WTC11 (cell line): Measurements from ENCODE around the gene SLC35G4. TPM values are rescaled to one million over a fixed set of nuclear protein-coding genes. Genes with fewer than 3 reads are reported as not detected.

ENCODE experiments used
- ATAC-seq: fragments of 200-7000 bp; cut with Tn5 transposase; 2 replicates; pipeline ENCODE4 v1.10.0; 2021; ENCODE audit warnings: mild to moderate bottlenecking, moderate library complexity
- CTCF ChIA-PET: fragments of 300-600 bp; sonication (Branson Sonifier 250); formaldehyde crosslinking; loops from one replicate; lab custom pipeline; 2021; ENCODE audit warnings: antibody characterized with exemption; lab: Charles Lee
- POLR2A ChIA-PET: fragments of 350-600 bp; sonication (Branson Sonifier 250); formaldehyde crosslinking; loops from one replicate; lab custom pipeline; 2021; ENCODE audit warnings: antibody characterized with exemption; lab: Charles Lee
- DNase-seq: peaks from one replicate; pipeline ENCODE4 v3.0.0; 2021; ENCODE audit warnings: low spot score
- H3K27ac Mint-ChIP-seq: 2 replicates; pipeline ENCODE4 v1.8.0; 2021; ENCODE audit warnings: mixed read lengths
- H3K27me3 Mint-ChIP-seq: 2 replicates; pipeline ENCODE4 v1.8.0; 2021; ENCODE audit warnings: low read depth, mild to moderate bottlenecking, moderate library complexity, mixed read lengths
- H3K36me3 Mint-ChIP-seq: 2 replicates; pipeline ENCODE4 v1.8.0; 2021; ENCODE audit warnings: mixed read lengths
- H3K4me1 Mint-ChIP-seq: 2 replicates; pipeline ENCODE4 v1.8.0; 2022; ENCODE audit warnings: mixed read lengths
- H3K4me3 Mint-ChIP-seq: 2 replicates; pipeline ENCODE4 v1.8.0; 2021; ENCODE audit warnings: mild to moderate bottlenecking, moderate library complexity, mixed read lengths
- H3K9me3 Mint-ChIP-seq: 2 replicates; pipeline ENCODE4 v1.8.0; 2021; ENCODE audit warnings: mixed read lengths
- ELF4 ChIP-seq: sonication (generic); formaldehyde crosslinking; IDR thresholded peaks from 2 replicates; pipeline ENCODE4 v1.8.1; 2022; ENCODE audit warnings: low read depth, mild to moderate bottlenecking, moderate library complexity, missing genetic modification reagents
- EMX1 ChIP-seq: fragments of 250-450 bp; sonication (Bioruptor Pico); IDR thresholded peaks from 2 replicates; pipeline ENCODE4 v1.8.0; 2021; ENCODE audit warnings: mild to moderate bottlenecking
- ESRRA ChIP-seq: sonication (generic); formaldehyde crosslinking; IDR thresholded peaks from 2 replicates; pipeline ENCODE4 v1.8.1; 2022; ENCODE audit warnings: mild to moderate bottlenecking, missing genetic modification reagents, borderline replicate concordance
- JUN ChIP-seq: sonication (generic); formaldehyde crosslinking; IDR thresholded peaks from 2 replicates; pipeline ENCODE4 v1.8.0; 2023; ENCODE audit warnings: mild to moderate bottlenecking, missing genetic modification reagents
- MXD4 ChIP-seq: fragments of 250-450 bp; sonication (Bioruptor Pico); IDR thresholded peaks from 2 replicates; pipeline ENCODE4 v1.8.0; 2021; ENCODE audit warnings: mild to moderate bottlenecking, moderate library complexity, borderline replicate concordance
- NFATC4 ChIP-seq: fragments of 250-450 bp; sonication (Bioruptor Pico); IDR thresholded peaks from 2 replicates; pipeline ENCODE4 v1.9.0; 2021; ENCODE audit warnings: mild to moderate bottlenecking
- PRRX2 ChIP-seq: fragments of 250-450 bp; sonication (Bioruptor Pico); IDR thresholded peaks from 2 replicates; pipeline ENCODE4 v1.8.0; 2021; ENCODE audit warnings: mild to moderate bottlenecking
- TP53 ChIP-seq: sonication (generic); formaldehyde crosslinking; IDR thresholded peaks from 2 replicates; pipeline ENCODE4 v1.8.1; 2023; ENCODE audit warnings: mild to moderate bottlenecking, missing genetic modification reagents
- ZBTB21 ChIP-seq: sonication (generic); formaldehyde crosslinking; IDR thresholded peaks from 2 replicates; pipeline ENCODE4 v1.8.1; 2023; ENCODE audit warnings: mild to moderate bottlenecking, missing genetic modification reagents, borderline replicate concordance
- ZNF121 ChIP-seq: sonication (generic); formaldehyde crosslinking; IDR thresholded peaks from 2 replicates; pipeline ENCODE4 v1.8.0; 2023; ENCODE audit warnings: missing genetic modification reagents
- total RNA-seq: library from RNA; stranded (reverse); gene quantifications from 3 replicates; pipeline ENCODE4 v1.2.3, GENCODE V29; 2021
- TF ChIP-seq, protein P1 (sequence below): sonication (generic); formaldehyde crosslinking; IDR thresholded peaks from 2 replicates; pipeline ENCODE4 v1.8.1; 2023; ENCODE audit warnings: mild to moderate bottlenecking, missing genetic modification reagents
- TF ChIP-seq, protein P2 (sequence below): fragments of 250-450 bp; sonication (Bioruptor Pico); IDR thresholded peaks from 2 replicates; pipeline ENCODE4 v1.8.0; 2021; ENCODE audit warnings: mild to moderate bottlenecking
- TF ChIP-seq, protein P3 (sequence below): sonication (generic); formaldehyde crosslinking; IDR thresholded peaks from 2 replicates; pipeline ENCODE4 v1.8.0; 2023; ENCODE audit warnings: missing genetic modification reagents, mild to moderate bottlenecking, borderline replicate concordance
- TF ChIP-seq, protein P4 (sequence below): sonication (generic); formaldehyde crosslinking; IDR thresholded peaks from 2 replicates; pipeline ENCODE4 v1.8.0; 2023; ENCODE audit warnings: mild to moderate bottlenecking, missing genetic modification reagents
- TF ChIP-seq, protein P5 (sequence below): sonication (generic); formaldehyde crosslinking; IDR thresholded peaks from 2 replicates; pipeline ENCODE4 v1.8.0; 2022; ENCODE audit warnings: mild to moderate bottlenecking, missing genetic modification reagents
- TF ChIP-seq, protein P6 (sequence below): sonication (generic); formaldehyde crosslinking; IDR thresholded peaks from 2 replicates; pipeline ENCODE4 v1.8.1; 2022; ENCODE audit warnings: missing genetic modification reagents, borderline replicate concordance

SLC35G4 gene
- total RNA-seq, 1 experiment from 2014 or later = not detected

DNA sequence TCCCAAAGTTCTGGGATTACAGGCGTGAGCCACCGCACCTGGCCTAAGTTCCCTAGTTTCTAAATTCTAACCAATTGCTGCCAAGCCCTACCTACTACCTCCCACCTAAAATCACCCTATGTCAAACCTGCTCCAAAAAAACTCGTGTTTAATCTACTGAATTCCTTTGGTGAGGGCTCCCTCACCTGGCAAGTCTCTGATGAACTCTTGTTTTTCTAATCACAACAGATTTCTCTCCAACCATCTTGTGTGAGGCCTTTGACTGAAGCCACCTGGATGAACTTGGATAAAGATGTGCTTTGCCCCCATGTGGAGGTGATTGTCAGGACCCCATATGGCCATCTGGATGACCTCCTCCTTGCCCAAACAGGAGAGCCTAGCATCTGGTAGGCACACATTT, 17.4 kb upstream of the SLC35G4 start (continued):
- no peak for TF ChIP-seq EMX1 (CRISPR knock-in tag)
- no peak for TF ChIP-seq ZBTB21
- TF ChIP-seq NFATC4 (CRISPR knock-in tag) = no peak

DNA sequence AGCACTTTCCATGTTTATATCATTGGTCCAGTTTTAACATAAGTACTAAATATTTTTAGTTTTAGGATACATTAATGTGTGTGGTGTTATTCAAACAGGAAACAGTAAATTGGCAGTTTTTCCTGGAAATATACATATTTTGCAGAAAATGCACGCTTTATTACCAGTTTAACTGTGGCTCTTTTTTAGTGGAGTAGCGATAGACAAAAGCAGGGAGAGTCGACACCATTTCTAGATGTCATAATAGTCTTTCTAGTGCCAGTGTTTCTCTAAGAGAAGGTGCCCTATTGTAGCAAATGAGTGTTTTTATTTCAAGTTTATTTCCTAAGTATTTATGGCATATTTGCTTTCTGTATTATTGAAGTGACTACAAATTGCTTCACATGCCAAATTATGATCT, 9.1 kb upstream of the SLC35G4 start:
- H3K36me3 Mint-ChIP-seq = peaks cover 4% of the 10 kb centered on the region
- H3K27me3 Mint-ChIP-seq = no peaks in the 10 kb centered on the region
- no peak overlapping the region for H3K27ac Mint-ChIP-seq
- no peaks in the 10 kb centered on the region for H3K4me1 Mint-ChIP-seq
- H3K9me3 Mint-ChIP-seq = peaks cover 21% of the 10 kb centered on the region
- TF ChIP-seq, protein P1, sequence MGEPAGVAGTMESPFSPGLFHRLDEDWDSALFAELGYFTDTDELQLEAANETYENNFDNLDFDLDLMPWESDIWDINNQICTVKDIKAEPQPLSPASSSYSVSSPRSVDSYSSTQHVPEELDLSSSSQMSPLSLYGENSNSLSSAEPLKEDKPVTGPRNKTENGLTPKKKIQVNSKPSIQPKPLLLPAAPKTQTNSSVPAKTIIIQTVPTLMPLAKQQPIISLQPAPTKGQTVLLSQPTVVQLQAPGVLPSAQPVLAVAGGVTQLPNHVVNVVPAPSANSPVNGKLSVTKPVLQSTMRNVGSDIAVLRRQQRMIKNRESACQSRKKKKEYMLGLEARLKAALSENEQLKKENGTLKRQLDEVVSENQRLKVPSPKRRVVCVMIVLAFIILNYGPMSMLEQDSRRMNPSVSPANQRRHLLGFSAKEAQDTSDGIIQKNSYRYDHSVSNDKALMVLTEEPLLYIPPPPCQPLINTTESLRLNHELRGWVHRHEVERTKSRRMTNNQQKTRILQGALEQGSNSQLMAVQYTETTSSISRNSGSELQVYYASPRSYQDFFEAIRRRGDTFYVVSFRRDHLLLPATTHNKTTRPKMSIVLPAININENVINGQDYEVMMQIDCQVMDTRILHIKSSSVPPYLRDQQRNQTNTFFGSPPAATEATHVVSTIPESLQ (CRISPR knock-in tag) = no peak
- no peak for TF ChIP-seq MXD4 (CRISPR knock-in tag)
- TF ChIP-seq, protein P2, sequence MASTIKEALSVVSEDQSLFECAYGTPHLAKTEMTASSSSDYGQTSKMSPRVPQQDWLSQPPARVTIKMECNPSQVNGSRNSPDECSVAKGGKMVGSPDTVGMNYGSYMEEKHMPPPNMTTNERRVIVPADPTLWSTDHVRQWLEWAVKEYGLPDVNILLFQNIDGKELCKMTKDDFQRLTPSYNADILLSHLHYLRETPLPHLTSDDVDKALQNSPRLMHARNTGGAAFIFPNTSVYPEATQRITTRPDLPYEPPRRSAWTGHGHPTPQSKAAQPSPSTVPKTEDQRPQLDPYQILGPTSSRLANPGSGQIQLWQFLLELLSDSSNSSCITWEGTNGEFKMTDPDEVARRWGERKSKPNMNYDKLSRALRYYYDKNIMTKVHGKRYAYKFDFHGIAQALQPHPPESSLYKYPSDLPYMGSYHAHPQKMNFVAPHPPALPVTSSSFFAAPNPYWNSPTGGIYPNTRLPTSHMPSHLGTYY (CRISPR knock-in tag) = no peak
- no peak for TF ChIP-seq JUN (CRISPR knock-in tag)
- no peak for TF ChIP-seq ESRRA (CRISPR knock-in tag)
- no peak for TF ChIP-seq ELF4
- TF ChIP-seq, protein P3, sequence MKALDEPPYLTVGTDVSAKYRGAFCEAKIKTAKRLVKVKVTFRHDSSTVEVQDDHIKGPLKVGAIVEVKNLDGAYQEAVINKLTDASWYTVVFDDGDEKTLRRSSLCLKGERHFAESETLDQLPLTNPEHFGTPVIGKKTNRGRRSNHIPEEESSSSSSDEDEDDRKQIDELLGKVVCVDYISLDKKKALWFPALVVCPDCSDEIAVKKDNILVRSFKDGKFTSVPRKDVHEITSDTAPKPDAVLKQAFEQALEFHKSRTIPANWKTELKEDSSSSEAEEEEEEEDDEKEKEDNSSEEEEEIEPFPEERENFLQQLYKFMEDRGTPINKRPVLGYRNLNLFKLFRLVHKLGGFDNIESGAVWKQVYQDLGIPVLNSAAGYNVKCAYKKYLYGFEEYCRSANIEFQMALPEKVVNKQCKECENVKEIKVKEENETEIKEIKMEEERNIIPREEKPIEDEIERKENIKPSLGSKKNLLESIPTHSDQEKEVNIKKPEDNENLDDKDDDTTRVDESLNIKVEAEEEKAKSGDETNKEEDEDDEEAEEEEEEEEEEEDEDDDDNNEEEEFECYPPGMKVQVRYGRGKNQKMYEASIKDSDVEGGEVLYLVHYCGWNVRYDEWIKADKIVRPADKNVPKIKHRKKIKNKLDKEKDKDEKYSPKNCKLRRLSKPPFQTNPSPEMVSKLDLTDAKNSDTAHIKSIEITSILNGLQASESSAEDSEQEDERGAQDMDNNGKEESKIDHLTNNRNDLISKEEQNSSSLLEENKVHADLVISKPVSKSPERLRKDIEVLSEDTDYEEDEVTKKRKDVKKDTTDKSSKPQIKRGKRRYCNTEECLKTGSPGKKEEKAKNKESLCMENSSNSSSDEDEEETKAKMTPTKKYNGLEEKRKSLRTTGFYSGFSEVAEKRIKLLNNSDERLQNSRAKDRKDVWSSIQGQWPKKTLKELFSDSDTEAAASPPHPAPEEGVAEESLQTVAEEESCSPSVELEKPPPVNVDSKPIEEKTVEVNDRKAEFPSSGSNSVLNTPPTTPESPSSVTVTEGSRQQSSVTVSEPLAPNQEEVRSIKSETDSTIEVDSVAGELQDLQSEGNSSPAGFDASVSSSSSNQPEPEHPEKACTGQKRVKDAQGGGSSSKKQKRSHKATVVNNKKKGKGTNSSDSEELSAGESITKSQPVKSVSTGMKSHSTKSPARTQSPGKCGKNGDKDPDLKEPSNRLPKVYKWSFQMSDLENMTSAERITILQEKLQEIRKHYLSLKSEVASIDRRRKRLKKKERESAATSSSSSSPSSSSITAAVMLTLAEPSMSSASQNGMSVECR (CRISPR knock-in tag) = no peak
- TF ChIP-seq, protein P4, sequence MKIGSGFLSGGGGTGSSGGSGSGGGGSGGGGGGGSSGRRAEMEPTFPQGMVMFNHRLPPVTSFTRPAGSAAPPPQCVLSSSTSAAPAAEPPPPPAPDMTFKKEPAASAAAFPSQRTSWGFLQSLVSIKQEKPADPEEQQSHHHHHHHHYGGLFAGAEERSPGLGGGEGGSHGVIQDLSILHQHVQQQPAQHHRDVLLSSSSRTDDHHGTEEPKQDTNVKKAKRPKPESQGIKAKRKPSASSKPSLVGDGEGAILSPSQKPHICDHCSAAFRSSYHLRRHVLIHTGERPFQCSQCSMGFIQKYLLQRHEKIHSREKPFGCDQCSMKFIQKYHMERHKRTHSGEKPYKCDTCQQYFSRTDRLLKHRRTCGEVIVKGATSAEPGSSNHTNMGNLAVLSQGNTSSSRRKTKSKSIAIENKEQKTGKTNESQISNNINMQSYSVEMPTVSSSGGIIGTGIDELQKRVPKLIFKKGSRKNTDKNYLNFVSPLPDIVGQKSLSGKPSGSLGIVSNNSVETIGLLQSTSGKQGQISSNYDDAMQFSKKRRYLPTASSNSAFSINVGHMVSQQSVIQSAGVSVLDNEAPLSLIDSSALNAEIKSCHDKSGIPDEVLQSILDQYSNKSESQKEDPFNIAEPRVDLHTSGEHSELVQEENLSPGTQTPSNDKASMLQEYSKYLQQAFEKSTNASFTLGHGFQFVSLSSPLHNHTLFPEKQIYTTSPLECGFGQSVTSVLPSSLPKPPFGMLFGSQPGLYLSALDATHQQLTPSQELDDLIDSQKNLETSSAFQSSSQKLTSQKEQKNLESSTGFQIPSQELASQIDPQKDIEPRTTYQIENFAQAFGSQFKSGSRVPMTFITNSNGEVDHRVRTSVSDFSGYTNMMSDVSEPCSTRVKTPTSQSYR = no peak
- TF ChIP-seq, protein P5, sequence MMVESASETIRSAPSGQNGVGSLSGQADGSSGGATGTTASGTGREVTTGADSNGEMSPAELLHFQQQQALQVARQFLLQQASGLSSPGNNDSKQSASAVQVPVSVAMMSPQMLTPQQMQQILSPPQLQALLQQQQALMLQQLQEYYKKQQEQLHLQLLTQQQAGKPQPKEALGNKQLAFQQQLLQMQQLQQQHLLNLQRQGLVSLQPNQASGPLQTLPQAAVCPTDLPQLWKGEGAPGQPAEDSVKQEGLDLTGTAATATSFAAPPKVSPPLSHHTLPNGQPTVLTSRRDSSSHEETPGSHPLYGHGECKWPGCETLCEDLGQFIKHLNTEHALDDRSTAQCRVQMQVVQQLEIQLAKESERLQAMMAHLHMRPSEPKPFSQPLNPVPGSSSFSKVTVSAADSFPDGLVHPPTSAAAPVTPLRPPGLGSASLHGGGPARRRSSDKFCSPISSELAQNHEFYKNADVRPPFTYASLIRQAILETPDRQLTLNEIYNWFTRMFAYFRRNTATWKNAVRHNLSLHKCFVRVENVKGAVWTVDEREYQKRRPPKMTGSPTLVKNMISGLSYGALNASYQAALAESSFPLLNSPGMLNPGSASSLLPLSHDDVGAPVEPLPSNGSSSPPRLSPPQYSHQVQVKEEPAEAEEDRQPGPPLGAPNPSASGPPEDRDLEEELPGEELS (CRISPR knock-in tag) = no peak
- TF ChIP-seq, protein P6, sequence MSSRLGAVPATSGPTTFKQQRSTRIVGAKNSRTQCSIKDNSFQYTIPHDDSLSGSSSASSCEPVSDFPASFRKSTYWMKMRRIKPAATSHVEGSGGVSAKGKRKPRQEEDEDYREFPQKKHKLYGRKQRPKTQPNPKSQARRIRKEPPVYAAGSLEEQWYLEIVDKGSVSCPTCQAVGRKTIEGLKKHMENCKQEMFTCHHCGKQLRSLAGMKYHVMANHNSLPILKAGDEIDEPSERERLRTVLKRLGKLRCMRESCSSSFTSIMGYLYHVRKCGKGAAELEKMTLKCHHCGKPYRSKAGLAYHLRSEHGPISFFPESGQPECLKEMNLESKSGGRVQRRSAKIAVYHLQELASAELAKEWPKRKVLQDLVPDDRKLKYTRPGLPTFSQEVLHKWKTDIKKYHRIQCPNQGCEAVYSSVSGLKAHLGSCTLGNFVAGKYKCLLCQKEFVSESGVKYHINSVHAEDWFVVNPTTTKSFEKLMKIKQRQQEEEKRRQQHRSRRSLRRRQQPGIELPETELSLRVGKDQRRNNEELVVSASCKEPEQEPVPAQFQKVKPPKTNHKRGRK = no peak
- TF ChIP-seq ZNF121 (CRISPR knock-in tag) = no peak
- no peak for TF ChIP-seq PRRX2 (CRISPR knock-in tag)
- no peak for TF ChIP-seq TP53 (CRISPR knock-in tag)
- DNase-seq = no peak
- ChIA-PET CTCF (interaction anchor here (0.5 kb wide), 1 partner anchor 417 kb away, joined by 3 read pairs; no protein-coding TSS in a partner anchor), POLR2A (no interaction called here)
- H3K4me3 Mint-ChIP-seq = no peak overlapping the region
- no peak for ATAC-seq
